Suprapubic skin (tissue), 3 donors: ENCODE measurements around the gene UGT3A1.

Experiments used
- CTCF ChIP-seq, 2 donors: fragments of 200-600 bp in 1 of 2; fragments of 450-650 bp in 1 of 2; sonication (generic) in 1 of 2; IDR thresholded peaks; one replicate each; pipeline ENCODE4 v1.5.1; 2016 to 2019; ENCODE audit warnings: antibody characterized with exemption in 2 of 2, mild to moderate bottlenecking in 1 of 2, moderate library complexity in 1 of 2
- EP300 ChIP-seq: sonication (generic); formaldehyde crosslinking; IDR thresholded peaks from one replicate; pipeline ENCODE4 v1.6.1; 2017; ENCODE audit warnings: antibody characterized with exemption
- POLR2A ChIP-seq, 2 donors: fragments of 450-650 bp; IDR thresholded peaks; one replicate each; pipeline ENCODE4 v1.6.1; 2017; ENCODE audit warnings: antibody characterized with exemption in 2 of 2, mild to moderate bottlenecking in 2 of 2, moderate library complexity in 2 of 2

GRCh38 chr5:35971878-35972210, 19.3 kb downstream of the UGT3A1 start:
- TF ChIP-seq CTCF (IDR thresholded peaks at IDR 0.05) (no peak), POLR2A (IDR thresholded peaks at IDR 0.05) (no peak), EP300 (no peak)
